ENCODE measurements around the gene EHD2.
"Not testable (repeated sequence)": the region's sequence is repeated elsewhere in the genome, so short reads cannot be mapped to it uniquely, and the experiment has no call there.

EHD2 gene

DNA sequence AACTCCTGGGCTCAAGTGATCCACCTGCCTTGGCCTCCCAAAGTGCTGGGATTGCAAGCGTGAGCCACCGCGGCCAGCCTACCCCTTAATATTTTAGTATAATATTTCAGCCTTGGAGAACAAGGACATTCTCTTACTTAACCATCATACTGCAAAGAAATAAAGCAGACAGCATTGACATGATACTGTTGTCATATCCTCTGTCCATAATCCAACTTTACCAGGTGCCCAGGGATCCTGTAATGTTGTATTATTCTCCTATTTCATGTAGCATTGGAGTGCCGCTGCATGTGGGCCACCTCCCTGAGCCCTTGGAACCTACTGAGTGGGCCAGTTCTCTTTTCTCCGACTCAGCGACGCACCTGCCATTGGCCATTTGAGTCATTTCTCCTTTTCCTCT lies 21.4 kb upstream of the EHD2 start:
- no peak for DNase-seq (ENCODE audit: low spot score)

DNA sequence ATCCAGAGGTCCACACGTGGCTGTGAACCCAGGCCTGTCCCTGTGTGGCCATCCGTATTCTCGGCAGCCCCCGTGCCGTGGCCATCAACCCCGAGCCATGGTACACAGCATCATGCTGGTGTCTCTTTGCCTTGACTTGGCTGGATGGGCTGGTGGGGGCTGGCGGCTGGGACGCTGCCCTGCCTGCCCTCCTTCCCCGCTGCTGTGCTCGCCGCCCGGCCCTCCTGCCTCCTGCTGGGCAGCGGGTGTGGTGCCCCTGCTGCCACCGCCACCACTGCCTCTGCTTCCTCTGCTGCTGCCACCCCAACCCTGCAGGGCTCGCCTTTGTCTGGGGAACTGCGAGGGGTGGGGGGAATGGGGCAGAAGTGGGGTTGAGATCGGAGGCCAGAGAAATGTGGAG lies 19.7 kb upstream of the EHD2 start:
- DNase-seq (ENCODE audit: low spot score): no peak

DNA sequence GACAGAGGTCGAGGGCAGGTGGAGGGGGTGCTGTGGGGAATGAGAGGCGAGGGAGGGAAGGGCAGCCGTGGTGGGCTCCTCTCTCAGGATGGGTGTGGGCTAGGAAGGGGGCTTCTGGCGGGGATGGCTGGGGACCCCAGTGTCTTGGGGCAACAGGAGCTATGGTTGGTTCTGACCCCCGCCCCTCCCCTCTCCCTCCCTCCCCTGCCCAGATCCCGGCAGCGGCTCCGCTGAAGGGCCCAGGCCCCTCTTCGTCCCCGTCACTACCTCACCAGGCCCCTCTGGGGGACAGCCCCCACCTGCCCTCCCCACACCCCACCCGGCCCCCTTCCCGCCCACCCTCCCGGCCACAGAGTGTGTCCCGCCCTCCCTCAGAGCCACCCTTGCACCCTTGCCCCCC lies 19.3 kb upstream of the EHD2 start:
- DNase-seq (ENCODE audit: low spot score): no peak

DNA sequence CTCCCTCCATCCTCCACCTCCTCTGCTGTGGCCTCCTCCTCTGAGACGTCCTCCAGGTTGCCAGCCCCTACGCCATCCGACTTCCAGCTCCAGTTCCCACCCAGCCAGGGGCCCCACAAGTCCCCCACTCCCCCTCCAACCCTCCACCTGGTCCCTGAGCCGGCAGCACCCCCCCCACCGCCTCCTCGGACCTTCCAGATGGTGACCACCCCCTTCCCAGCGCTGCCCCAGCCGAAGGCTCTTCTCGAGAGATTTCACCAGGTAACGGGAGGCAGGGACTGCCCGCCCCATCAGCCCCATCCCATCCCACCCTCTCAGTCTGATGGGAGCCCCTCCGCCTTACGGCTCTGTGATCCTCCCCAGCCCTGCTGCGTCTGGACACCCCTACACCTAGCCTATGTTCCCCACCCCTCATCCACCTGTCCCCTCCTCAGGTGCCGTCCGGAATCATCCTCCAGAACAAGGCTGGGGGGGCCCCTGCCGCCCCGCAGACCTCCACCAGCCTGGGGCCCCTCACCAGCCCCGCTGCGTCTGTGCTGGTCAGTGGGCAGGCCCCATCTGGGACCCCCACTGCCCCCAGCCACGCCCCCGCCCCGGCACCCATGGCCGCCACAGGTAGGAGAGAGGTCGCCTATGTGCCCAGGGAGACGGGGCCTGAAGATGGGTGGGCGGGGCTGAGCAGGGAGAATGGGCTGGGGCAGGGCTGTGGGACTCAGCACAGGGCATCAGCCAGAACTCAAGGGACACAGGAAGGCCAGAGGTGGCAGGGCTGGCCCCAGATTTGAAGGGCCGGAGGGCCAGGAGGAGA lies 18.6 kb upstream of the EHD2 start:
- no peak for DNase-seq (ENCODE audit: low spot score)

DNA sequence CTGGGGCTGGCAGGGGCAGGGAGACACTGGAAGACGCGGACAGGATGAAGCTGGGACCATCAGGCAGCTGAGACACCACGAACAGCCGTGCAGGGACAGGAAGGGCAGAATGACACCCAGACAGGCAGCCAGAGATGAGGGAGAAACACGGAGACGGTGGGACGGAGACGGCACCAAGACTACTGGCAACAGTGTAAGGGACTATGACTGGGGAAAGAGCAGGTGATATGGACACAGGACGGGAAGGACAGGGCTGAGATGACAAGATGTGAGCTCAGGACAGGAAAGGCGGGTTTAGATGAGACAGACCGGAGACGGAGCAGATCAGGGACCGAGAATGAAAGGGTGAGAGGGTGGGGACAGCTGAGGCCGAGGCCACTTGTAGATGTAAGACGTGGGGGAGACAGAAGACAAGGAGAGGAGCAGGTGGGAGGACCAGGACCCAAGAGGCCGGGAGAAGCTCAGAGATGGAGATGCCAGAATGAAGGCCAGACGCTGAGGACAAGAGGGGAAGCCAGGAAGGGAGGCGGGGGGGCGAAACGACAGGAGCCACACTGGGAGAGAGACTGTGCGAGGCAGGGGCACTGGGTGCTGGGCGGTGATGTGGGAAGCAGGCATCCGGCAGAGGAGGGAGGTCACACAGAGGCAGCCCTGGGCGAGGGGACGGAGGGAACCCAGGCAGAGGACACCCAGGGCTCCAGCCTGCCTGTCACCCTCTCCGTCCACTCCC lies 17.5 kb upstream of the EHD2 start:
- no peak for DNase-seq (ENCODE audit: low spot score)

DNA sequence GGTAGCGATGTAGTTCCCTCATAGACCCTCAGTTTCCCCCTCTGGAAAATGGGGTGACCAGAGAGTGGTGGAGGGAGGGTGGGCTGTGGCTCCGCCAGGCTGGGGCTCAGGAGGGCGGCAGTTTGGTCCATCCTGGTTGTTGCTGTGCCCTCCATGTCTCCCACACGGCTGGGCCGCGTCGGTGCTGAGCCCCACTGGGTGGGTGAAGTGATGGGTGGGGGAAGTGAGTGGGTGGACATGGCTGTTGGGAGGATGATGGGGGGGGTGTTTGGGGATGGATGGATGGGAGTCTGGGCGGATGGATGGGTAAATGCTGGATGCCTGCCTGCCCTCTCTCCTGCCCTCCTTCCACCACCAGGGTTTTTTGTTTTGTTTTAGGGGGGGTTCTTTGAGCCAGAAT lies 16.6 kb upstream of the EHD2 start:
- DNase-seq (ENCODE audit: low spot score): no peak

DNA sequence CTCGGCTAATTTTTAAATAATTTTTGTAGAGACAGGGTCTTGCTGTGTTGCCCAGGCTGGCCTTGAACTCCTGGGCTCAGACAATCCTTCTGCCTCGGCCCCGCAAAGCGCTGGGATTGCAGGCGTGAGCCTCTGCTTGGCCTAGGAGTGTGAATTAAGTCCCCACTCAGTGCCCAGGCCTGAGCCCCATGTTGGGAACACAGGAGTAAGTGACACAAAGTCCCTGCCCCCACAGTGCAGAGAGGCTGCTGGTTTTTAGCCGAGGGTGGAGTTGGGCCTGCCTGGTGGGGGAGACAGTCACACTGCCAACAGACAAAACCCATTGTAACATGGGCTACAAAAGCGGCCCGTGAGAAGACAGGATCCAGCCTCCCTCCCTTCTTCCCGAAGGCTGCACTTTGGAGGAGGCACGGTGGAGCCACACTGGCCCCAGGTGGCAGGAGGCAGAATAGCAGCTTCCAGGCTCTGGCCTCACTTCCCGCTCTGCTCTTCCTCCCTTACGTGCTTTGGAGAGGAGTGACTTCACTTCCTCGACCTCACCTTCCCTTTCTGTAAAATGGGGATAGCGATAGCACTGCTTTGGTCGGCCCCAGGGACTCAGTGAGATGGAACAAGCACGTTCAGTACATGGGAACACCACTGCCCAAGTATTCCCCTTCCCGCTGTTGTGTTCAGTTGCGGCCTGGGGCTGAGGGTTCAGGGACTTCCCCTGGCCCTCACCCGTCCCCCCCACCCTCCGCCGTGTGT lies 15.2 kb upstream of the EHD2 start:
- DNase-seq (ENCODE audit: low spot score): peak; percentile 66

DNA sequence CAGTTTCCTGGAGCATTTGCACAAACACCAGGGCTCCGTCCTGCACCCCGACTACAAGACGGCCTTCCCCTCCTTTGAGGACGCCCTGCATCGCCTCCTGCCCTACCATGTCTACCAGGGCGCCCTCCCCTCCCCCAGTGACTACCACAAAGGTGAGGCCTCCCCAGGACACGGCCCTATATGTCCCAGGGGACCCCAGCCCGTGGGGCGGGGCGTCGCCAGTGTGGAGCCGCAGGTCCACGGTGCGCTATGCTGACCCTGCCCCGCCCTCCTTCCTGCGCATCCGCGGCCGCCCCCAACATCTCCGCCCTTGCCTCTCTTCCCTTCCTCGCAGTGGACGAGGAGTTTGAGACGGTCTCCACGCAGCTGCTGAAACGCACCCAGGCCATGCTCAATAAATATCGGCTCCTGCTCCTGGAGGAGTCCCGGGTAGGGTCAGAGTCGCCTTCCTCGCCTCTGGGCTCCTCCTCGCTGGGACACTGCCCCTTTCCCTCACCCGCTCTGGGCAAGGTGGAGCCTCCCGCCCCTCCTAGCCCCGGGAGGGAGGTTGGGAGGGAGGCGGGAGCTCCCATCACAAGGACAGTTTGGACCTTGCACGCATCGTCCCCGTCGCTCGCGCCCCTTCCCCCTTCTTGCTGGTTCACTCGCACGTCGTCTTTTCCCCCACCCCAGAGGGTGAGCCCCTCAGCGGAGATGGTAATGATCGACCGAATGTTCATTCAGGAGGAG lies 14.4 kb upstream of the EHD2 start:
- no peak for DNase-seq (ENCODE audit: low spot score)

DNA sequence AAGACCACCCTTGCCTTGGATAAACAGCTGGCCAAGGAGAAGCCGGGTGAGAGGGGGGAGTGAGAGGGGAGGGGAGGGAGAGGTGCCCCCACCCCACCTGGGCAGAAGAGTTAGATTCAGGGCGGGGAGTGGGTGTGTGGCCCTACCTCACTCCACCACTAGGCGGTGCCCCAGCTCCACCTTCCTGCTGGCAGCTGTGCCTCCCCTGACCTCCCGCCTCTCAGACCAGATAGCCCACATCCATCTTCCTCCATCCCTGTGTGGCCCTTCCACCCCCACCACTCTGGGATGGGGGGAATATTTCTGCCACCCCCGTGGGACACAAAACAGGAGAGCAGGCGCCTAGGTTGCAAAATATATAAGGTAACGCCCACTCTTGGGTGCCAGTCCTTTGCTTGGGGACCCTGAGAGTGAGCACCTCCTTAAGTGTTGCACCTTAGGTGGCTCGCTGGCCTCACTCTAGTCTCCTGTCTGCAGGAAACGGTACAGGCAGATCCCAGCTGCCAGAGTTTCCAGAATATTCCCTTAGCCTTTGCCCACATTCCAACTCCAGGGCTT lies 13.8 kb upstream of the EHD2 start:
- peak; percentile 50 for DNase-seq (ENCODE audit: low spot score)

DNA sequence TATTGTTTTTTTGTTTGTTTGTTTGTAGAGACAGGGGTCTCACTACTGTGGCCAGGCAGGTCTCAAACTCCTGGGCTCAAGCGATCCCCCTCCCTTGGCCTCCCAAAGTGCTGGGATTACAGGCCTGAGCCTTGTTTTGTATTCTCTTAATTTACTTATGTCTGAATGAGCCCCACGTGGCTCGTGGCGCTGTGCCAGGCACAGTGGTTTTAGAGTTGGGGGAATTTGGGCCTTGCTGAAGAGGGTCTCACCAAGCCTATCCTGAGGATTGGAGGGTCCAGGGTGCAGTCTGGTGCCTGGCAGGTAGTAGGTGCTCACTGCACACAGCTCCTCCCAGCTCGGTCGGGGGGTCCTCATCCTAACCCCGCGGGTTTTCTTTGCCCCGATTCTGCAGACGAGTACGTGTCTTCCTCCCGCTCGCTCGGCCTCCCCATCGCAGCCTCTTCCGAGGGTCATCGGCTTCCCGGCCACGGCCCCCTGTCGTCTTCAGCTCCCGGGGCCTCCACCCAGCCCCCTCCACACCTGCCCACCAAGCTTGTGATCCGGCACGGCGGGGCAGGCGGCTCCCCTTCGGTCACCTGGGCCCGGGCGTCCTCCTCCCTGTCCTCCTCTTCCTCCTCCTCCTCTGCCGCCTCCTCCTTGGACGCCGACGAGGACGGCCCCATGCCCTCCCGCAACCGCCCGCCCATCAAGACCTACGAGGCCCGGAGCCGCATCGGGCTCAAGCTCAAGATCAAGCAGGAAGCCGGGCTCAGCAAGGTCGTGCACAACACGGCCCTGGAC lies 12.1 kb upstream of the EHD2 start:
- no peak for DNase-seq (ENCODE audit: low spot score)

DNA sequence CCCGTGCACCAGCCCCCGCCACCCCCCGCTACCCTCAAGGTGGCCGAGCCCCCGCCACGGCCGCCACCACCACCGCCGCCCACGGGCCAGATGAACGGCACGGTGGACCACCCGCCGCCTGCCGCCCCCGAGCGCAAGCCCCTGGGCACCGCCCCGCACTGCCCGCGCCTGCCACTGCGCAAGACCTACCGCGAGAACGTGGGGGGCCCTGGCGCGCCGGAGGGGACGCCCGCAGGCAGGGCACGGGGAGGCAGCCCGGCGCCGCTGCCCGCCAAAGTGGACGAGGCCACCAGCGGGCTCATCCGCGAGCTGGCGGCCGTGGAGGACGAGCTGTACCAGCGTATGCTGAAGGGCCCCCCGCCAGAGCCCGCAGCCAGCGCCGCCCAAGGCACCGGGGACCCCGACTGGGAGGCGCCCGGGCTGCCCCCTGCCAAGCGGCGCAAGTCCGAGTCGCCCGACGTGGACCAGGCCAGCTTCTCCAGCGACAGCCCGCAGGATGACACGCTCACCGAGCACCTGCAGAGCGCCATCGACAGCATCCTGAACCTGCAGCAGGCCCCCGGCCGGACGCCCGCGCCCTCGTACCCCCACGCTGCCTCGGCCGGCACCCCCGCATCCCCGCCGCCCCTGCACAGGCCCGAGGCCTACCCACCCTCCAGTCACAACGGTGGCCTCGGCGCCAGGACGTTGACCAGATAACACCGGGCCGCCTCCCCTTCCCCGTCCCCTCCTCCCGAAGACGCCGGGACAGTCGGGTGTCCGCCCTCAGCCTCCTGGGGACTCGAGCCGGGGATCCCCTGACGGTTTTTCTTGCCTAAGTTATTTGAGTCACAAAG lies 11.3 kb upstream of the EHD2 start:
- DNase-seq (ENCODE audit: low spot score): no peak

DNA sequence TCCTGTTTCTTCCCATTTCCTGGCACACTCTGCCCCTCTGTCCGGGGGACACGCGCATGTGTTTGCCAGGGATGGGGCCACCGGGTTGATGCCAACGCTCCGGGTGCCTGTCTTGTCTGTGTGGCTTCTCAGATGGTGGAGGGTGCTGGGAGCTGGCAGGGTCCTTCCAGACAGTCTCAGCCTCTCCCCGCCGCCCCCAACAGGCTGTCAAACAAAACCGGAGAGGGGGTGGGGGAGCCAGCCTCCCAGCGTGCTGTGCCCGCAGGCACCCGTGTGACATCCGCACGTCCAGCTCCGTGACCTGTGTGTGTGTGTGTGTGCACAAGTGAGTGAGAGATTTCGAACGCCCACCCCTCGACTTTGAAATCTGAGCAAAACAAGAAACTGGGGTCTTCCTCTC lies 10.6 kb upstream of the EHD2 start:
- no peak for DNase-seq (ENCODE audit: low spot score)

DNA sequence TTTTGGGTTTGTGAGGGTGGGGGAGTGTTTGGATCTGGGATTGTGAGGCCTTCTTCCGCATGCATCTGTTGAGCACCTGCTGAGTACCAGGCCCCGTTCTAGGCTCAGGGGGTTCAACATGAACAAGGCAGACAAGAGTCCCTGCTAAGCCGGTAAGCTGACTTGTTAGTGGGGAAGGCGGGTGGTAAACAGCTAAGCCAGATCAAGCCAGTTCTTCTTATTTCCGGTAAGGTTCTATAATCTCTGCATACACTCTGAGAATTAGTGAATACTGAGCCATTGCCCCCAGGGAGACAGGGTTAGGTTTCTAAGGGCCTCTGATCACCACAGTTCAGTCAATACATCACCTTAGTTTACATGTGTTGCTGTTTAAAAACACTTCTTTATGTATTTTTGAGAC lies 9.9 kb upstream of the EHD2 start:
- no peak for DNase-seq (ENCODE audit: low spot score)

DNA sequence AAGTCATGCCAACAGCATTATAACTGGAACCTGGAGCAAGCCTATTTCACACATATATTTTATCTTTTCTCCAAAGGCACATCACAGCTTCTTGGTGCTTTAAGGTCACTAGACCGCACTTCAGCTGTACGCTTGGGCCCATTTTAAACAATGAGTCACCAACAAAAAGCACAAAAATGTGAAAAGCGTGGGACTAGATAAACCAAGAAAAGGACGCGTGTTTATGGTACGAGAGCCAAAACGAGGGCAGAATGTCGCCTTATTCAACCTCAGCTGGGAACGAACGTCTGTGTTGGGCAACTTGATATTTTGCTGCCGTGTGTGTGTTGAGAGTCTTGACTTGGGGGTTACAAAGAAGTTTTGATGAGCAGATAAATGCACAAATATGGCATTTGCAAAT lies 9.2 kb upstream of the EHD2 start:
- no peak for DNase-seq (ENCODE audit: low spot score)

DNA sequence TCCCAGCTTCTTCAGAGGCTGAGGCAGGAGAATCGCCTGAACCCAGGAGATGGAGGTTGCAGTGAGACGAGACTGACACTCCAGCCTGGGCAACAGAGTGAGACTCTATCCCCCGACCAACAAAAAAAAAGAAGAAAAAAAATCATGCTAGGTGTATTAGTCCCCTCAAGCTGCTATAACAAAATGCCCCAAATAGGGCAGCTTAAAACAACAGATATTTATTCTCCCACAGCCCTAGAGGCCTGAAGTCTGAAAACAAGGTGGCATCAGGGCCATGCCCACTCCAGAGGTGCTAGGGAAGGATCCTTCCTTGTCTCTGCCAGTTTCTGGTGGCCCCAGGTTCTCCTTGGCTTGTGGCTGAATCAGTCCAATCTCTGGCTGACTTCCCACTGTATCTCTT lies 8.6 kb upstream of the EHD2 start:
- DNase-seq (ENCODE audit: low spot score): no peak

DNA sequence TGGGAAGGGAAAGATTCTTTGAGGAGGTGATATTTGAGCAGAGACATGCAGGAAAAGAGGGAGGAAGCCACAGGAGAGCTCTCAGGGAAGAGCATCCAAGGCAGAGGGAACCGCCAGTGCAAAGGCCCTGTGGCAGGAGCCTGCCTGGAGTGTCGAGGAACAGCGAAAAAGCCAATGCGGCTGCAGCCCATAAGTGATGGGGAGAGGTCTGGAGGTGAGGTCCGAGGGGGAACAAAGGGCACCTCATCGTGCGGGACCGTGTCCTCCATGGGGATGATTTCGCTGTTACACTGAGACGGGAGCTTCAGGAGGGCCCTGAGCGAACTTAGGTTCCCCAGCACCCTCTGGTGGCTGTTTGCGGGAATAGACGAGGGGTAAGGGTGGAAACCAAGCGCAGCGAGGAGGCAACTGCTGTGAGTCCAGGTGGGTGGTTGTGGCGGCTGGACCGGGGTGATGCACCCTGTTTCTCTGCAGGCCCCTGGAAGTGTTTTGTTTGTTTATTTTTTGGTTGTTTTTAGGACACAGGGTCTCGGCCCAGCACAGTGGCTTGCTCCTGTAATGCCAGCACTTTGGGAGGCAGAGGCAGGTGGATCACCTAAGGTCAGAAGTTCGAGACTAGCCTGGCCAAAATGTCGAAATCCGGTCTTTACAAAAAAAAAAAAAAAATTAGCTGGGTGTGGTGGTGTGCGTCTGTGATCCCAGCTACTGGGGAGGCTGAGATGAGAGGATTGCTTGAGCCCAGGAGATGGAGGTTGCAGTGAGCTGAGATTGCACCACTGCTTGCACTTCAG lies 5.9 kb upstream of the EHD2 start:
- DNase-seq (ENCODE audit: low spot score): peak; percentile 67

DNA sequence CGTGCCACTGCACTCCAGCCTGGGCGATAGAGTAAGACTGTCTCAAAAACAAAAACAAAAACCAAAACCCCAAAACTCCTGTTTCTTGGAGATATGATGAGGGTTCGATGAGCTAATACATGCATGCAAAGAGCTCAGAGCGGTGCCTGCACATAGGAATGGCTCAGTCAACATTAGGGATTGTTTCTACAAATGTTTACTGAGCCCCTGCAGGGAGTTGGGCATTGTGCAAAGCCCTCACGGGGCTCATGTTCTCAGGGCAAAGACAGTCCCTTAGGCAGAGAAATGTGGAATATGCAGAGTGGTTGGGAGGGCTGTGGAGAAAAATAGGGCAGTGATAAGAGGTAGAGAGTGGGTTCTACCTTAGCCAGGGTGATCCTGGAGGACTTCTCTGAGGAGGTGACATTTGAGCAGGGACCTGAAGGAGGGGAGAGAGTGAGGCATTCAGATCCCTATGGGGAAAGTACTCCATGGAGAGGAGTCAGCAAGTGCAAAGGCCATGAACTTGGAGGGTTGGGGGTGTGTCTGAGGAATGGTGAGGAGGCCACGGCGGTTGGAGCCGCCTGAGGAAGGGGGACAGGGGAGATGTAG lies 1.5 kb upstream of the EHD2 start:
- DNase-seq (ENCODE audit: low spot score): no peak

DNA sequence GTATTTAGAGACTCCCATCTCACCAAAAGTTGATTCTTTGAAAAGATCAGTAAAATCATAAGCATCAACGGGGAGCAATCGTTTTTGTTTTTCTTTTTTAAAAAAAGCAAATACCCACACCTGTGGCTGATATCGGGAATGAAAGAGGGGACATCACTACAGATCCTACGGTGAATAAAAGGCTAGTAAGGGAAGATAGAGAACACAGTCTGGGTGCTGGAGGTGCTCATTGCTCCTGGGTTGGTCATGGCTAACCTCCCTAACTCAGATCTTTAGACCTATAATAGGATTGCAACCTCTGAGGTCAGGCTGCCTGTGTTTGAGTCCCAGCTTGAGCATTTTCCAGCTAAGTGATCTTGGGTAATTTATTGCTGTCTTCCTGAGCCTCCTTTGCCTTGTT lies 1.1 kb downstream of the EHD2 start:
- no peak for DNase-seq (ENCODE audit: low spot score)

DNA sequence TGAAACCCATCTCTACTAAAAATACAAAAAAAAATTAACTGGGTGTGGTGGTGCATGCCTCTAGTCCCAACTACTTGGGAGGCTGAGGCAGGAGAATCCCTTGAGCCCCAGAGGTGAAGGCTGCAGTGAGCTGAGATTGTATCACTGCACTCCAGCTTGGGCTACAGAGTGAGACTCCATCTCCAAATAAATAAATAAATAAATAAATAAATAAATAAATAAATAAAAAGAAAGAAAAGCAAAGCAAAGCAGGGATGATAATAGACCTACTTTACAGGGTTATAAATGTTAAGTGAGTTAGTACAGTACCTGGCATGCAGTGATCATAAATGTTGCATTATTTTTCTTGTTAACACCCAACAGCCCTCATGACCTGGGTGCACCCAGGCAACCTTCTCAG lies 1.6 kb downstream of the EHD2 start:
- not testable (repeated sequence) for DNase-seq (ENCODE audit: low spot score)
